ENCODE measurements around the gene MED13L.
A peak's percentile ranks its signal among the peaks of the same experiment; 100 is the strongest.
"Not testable (repeated sequence)": the region's sequence is repeated elsewhere in the genome, so short reads cannot be mapped to it uniquely, and the experiment has no call there.

MED13L gene

GRCh38 chr12:116303066-116303465 is 25.6 kb upstream of the MED13L start:
- DNase-seq, result no peak

DNA sequence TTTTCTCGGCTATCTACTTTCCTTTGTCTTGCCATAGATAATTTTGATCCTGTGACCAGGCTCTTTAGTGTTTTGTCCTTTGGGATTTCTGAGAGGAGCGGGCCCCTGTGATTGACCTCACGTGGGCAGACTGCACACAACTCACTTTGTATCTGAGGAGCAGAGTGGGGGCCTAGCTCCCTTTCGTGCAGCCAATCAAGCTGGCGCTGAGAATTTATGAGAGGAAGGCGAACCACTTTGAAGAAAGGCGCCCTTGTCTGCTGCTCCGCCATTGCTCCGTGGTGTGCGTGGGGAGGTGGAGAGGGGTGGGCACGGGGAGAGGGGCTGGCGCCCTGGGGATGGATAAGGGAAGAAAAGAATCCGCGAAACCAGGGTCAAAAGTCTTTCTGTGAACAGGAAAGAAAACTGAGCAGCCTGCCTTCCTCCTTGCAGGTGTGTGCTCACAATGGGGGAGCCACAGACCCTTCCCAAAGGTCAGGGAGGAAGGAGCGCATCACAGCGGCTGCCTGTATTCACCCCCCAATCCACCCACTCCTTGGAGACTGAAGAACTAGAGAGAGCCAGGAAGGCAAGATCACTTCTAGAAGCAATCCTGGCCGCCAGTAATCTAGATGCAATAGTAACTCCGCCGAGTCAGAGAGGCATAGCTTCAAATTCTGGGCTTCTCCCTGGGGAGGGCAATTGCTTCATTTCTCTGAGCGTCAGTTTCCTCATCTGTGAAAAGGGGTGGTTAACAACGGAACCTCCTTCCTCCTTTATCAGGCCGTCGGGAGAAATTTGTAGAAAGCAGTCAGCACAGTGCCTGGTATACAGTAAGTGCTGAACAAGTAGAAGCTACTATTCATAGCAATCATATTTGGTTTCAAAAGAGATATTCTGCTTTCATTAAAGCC is 24.9 kb upstream of the MED13L start:
- no peak for DNase-seq

GRCh38 chr12:116301621-116302020 is 24.1 kb upstream of the MED13L start:
- no peak for DNase-seq

GRCh38 chr12:116299665-116300328 is 22.3 kb upstream of the MED13L start:
- no peak for DNase-seq

GRCh38 chr12:116299064-116299463 is 21.6 kb upstream of the MED13L start:
- DNase-seq, result no peak

GRCh38 chr12:116298578-116298977 is 21.1 kb upstream of the MED13L start:
- no peak for DNase-seq

DNA sequence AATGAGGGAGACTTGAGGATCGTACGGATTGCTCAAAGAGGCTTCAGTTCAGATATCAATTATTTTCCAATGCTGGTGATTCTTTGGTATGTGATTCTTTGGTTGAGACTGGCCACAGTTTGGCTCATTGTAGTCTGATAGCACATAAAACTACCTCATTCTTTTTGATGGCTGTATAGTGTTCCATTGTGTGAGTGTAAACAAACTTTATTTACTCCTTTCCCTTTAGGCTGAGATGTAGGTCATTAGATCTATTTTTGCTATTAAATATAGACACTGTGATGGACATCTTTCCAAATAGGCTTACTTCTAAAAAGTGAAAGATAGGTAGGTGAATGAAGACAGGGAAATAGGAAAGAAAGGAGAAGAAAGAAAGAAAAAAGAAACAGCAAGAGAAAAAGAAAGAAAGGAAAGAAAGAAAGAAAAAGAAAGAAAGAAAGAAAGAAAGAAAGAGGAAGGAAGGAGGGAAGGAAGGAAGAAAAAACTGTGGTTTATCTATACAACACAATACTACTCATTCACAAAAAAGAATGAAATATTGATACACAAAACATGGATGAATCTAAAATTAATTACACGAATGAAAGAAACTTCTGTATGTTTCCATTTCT is 19.8 kb upstream of the MED13L start:
- DNase-seq, result no peak

DNA sequence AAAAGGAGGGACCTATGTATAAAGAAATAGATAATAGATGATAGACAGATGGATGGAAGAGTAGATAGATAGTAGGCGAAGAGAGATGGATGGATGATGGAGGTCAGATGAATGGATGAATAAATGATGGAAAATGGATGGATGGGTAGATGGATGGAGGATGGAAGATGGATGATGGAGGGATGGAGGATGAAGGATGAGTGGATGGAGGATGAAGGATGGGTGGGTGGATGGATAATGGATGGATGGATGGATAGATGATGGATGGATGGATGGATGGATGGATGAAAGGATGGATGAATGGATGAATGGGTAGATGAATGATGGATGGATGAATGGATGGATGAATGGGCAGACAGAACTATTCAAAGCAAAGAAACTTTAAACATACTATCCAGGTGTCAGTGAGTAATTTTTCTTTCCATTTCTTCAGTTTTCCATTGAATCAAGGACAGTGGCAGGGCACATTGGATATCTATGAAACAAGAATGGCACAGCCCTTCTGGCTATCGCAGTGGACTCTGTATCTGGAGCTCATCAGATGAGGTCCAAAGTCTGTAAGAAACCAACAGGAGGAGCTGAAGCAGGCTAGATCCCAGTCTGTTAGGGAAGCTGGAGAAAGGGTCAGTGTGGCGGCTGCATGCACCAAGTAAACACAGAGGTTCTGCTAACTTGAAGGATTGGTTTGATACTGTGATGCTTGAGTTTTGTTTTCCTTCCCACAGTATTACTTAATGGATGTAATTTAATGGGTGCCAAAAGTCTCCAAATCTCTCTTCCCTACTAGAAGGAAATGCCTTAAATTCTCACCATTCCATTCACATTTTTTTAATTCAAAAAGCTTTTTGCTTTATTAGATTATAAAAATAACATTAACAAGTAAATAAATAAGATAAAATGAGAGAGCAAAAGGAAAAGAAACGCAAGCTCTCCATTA is 18.1 kb upstream of the MED13L start:
- no peak for DNase-seq

GRCh38 chr12:116294454-116295165 is 17.1 kb upstream of the MED13L start:
- DNase-seq, result no peak

GRCh38 chr12:116293687-116294453 is 16.4 kb upstream of the MED13L start:
- DNase-seq, result no peak

GRCh38 chr12:116291218-116291617 is 13.7 kb upstream of the MED13L start:
- no peak for DNase-seq

DNA sequence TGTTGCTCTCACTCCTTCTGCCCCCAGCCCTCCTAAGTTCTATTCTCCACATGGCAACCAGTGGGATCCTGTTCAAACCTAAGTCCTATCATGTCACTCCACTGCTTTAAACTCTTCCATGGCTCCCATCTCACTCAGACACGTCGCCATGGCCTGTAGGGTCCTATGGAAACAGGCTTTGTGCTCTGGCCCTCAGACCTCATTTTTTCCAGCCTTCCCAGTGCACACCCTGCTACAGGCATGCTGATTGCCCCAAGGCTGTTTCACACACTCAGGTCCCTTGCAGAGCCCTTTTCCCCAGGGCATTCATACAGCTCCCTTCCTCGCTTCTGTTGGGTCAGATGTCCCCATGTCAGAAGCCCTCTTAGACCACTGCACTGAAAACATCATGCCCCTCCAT is 11.2 kb upstream of the MED13L start:
- no peak for DNase-seq

- DNase-seq, result no peak
Observed at GRCh38 chr12:116287842-116288301, 10.4 kb upstream of the MED13L start.

GRCh38 chr12:116284396-116284795 is 6.9 kb upstream of the MED13L start:
- DNase-seq, result peak; percentile 43

DNA sequence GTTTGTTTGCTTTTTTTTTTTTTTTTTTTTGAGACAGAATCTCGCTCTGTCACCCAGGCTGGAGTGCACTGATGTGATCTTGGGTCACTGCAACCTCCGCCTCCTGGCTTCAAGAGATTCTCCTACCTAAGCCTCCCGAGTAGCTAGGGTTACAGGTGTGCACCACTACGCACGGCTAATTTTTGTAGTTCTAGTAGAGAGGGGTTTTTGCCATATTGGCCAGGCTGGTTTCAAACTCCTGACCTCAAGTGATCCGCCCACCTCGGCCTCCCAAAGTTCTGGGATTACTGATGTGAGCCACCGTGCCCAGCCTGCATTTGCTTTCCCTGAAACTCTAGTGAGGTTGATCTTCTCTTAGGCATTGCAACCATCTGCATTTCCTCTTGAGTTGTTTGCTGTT is 6.4 kb upstream of the MED13L start:
- not testable (repeated sequence) for DNase-seq

DNA sequence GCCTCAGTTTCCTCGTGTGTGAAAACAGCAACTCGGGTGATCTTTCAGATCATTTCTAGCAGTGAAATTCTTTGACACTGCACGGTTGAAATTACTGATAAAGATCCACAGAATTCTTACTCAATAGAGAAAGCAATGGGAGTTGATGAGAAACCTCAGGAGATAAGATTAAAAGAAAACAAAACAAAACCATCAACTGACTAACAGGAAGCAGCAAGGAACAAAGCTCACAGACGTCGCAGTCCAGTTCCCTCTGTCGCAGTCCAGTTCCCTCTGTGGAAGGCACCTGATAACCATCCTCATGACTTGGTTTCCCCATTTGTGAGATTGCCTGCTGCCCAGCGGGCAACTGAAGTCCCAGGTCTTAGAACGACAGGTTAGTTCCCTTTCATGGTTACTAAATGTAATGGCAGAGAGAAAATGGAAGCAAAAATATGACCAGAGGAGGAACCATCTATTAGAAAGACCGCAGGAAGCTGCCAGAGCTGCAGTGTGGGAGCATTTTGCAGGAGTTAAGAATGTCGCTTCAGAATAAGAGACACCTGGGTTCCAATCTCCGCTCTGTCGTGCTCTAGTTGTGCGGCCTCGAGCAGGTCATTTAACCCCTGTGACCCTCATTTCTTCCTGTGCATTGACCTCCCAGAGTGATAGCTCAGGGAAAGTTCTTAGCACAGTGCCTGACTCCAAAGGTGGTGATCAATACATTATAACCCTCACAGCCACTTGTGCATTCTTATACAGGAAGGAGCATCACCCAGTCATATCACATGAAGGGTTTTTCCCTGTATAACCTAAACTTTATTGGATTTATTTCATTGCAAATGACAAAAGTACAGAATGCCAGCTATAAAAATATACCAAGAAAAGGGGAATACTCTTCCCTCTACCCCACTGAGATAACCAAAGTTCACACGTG is 5.1 kb upstream of the MED13L start:
- no peak for DNase-seq

- DNase-seq, result no peak
Observed at GRCh38 chr12:116280595-116281290, 3.2 kb upstream of the MED13L start.

GRCh38 chr12:116278667-116279066 is 1.2 kb upstream of the MED13L start:
- no peak for DNase-seq

DNA sequence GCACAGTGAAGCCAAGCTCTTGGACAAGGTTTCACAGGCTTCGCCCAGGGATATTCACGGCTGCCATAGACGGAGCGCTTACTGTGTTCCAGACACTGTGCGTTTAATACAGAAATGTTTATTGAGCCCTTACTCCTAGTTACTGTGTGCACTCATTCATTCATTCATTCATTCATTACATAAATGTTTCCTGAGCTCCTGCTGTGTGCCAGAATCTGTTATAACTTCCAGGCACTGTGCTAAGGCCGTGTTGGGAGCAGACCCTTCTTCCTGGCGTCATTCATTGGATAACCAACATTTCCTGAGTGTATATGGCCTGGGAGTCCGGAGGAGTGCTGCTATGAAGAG is 760 bp upstream of the MED13L start:
- no peak for DNase-seq

All from CD4-positive, alpha-beta T cell treated with Interleukin-15 for 1 hour (primary cell).